WERI-Rb-1 (cell line): ENCODE results near the gene SENP5.
"Not testable (repeated sequence)": the region's sequence is repeated elsewhere in the genome, so short reads cannot be mapped to it uniquely, and the experiment has no call there.

ENCODE experiments used
- DNase-seq: peaks from one replicate; pipeline ENCODE4 v3.0.0-alpha.2; 2020
- H3K27ac ChIP-seq: fragments of 250-450 bp; sonication (Bioruptor Pico); 2 replicates; pipeline ENCODE4 v1.5.1; 2020; ENCODE audit warnings: mild to moderate bottlenecking, moderate library complexity
- H3K27me3 ChIP-seq: fragments of 250-450 bp; sonication (Bioruptor Pico); 2 replicates; pipeline ENCODE4 v1.5.1; 2021; ENCODE audit warnings: mild to moderate bottlenecking, low read depth, moderate library complexity; ENCODE audit not compliant: insufficient read depth, severe bottlenecking
- H3K36me3 ChIP-seq: fragments of 250-450 bp; sonication (Bioruptor Pico); 2 replicates; pipeline ENCODE4 v1.5.1; 2020; ENCODE audit warnings: mild to moderate bottlenecking, moderate library complexity
- H3K4me3 ChIP-seq: 2 replicates; pipeline ENCODE4 v1.5.1; 2011; ENCODE audit warnings: low read depth, mild to moderate bottlenecking, control low read depth, low read length
- H3K9me3 ChIP-seq: fragments of 250-450 bp; sonication (Bioruptor Pico); 2 replicates; pipeline ENCODE4 v1.5.1; 2021; ENCODE audit warnings: mild to moderate bottlenecking, moderate library complexity; ENCODE audit not compliant: severe bottlenecking
- TF ChIP-seq, protein P1 (sequence below): IDR thresholded peaks from 2 replicates; pipeline ENCODE4 v1.5.1; 2011; ENCODE audit warnings: low read depth, mild to moderate bottlenecking, control low read depth, inconsistent platforms, low read length

SENP5 gene

DNA sequence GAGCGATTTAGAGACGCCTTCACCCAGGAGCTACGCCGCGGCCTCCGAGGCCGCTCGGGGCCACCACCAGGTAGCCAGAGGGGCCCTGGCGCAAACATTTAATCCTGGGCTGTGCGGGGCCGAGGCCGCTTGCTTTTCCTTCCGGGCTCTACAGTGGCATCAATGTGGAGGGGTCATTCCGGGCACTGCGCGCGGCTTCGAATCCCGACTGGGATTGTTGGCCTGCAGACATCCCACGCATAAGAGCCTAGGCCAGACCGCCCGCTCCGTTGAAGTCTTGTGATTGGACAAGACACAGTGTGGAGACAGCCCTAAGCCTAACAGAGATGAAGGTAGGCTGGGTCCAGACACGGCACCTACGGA, 75.2 kb downstream of the SENP5 start:
- H3K27ac ChIP-seq: peak overlapping the region; percentile 93
- H3K9me3 ChIP-seq: no peaks in the 10 kb centered on the region
- DNase-seq: no peak
- H3K27me3 ChIP-seq: no peaks in the 10 kb centered on the region
- H3K4me3 ChIP-seq: peak overlapping the region; percentile 84
- TF ChIP-seq, protein P1, sequence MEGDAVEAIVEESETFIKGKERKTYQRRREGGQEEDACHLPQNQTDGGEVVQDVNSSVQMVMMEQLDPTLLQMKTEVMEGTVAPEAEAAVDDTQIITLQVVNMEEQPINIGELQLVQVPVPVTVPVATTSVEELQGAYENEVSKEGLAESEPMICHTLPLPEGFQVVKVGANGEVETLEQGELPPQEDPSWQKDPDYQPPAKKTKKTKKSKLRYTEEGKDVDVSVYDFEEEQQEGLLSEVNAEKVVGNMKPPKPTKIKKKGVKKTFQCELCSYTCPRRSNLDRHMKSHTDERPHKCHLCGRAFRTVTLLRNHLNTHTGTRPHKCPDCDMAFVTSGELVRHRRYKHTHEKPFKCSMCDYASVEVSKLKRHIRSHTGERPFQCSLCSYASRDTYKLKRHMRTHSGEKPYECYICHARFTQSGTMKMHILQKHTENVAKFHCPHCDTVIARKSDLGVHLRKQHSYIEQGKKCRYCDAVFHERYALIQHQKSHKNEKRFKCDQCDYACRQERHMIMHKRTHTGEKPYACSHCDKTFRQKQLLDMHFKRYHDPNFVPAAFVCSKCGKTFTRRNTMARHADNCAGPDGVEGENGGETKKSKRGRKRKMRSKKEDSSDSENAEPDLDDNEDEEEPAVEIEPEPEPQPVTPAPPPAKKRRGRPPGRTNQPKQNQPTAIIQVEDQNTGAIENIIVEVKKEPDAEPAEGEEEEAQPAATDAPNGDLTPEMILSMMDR: no peak
- peaks cover 9% of the 10 kb centered on the region; the same call in 1 of the 2 replicates for H3K36me3 ChIP-seq

DNA sequence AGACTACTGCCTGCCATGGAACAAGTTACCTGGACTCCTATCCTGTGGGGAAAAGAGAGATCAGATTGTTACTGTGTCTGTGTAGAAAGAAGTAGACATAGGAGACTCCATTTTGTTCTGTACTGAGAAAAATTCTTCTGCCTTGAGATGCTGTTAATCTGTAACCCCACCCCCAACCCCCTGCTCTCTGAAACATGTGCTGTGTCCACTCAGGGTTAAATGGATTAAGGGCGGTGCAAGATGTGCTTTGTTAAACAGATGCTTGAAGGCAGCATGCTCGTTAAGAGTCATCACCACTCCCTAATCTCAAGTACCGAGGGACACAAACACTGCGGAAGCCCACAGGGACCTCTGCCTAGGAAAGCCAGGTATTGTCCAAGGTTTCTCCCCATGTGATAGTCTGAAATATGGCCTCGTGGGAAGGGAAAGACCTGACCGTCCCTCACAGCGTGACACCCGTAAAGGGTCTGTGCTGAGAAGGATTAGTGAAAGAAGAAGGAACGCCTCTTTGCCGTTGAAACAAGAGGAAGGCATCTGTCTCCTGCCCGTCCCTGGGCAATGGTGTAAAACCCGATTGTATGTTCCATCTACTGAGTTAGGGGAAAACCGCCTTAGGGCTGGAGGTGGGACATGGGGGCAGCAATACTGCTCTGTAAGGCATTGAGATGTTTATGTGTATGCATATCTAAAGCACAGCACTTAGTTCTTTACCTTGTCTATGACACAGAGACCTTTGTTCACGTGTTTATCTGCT, 76.5 kb downstream of the SENP5 start:
- H3K4me3 ChIP-seq: peak overlapping the region; percentile 84; the same call in 1 of the 2 replicates
- peak; percentile 68 for DNase-seq
- H3K36me3 ChIP-seq, H3K27me3 ChIP-seq, H3K9me3 ChIP-seq: not testable (repeated sequence)
- H3K27ac ChIP-seq: peak overlapping the region; percentile 93

DNA sequence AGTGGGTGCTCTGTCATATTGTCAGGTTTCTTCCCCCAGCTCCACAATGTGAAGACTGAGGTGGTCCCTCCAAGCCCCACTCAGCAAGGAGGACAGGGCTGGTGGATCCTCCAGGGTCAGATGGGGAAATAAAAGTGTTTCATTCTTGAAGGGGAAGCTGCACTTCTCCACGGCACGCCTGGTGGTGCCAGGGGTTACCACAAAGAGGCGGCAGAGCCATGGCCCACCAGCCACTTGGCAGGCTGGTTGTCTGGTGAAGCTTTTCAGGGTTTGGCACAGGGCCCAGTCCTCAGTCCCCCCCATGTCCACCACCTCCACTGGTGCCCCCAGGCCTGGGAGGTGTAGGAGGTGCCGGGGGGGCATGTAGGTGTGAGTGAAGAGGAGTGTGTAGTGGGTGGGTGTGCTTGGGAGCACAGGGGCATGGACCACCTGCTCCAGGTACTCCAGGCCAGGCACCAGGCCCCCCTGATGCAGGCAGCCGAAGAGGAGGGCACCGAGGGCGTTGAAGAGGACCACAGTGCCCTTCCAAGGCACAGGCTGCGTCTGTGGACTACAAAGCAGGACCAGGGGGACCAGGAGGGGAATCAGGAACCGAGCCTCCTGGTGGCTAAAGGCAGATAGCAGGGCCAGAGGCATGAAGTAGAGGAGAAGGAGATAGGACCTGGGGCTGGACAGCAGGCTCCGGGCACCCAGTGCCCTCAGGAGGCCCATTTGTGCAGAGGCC, 79.6 kb downstream of the SENP5 start:
- Histone ChIP-seq H3K4me3 (no peak overlapping the region), H3K36me3 (no peaks in the 10 kb centered on the region), H3K27ac (no peak overlapping the region), H3K9me3 (no peaks in the 10 kb centered on the region), H3K27me3 (no peaks in the 10 kb centered on the region)
- TF ChIP-seq, protein P1: 0 out of 2 replicates have a peak, but pooled peaks have one; percentile 10
- DNase-seq: no peak

DNA sequence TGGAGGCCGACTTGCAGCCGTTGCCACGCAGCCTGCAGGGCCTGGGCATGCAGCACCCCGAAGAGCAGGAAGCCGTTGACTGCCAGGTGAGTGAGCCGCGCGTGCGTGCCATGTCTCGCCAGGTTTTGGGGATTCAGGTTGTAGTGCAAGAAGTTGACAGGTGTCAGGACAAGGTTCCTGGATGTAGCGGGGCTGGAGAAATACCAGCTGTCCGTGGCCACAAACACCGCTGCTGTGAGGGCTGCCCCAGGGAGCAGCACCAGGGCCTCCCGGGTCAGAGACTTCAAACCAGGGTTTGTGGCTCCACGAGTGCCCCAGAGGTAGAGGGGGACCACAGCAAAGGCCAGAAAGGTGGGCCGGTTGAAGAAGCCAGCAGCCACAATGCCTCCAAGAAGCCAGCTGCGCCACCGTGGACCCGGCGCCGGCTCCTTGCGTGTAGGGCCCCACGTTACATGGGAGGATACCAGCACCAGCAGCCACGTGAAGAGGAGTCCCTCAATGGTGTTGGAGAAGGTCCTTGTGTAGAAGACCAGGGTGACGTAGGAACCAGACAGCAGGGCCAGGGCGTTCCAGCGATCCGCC, 80.2 kb downstream of the SENP5 start:
- Histone ChIP-seq H3K36me3 (no peaks in the 10 kb centered on the region), H3K4me3 (no peak overlapping the region), H3K27me3 (no peaks in the 10 kb centered on the region), H3K27ac (peak overlapping the region; percentile 33; the same call in 1 of the 2 replicates), H3K9me3 (no peaks in the 10 kb centered on the region)
- DNase-seq: no peak
- TF ChIP-seq, protein P1: no peak

DNA sequence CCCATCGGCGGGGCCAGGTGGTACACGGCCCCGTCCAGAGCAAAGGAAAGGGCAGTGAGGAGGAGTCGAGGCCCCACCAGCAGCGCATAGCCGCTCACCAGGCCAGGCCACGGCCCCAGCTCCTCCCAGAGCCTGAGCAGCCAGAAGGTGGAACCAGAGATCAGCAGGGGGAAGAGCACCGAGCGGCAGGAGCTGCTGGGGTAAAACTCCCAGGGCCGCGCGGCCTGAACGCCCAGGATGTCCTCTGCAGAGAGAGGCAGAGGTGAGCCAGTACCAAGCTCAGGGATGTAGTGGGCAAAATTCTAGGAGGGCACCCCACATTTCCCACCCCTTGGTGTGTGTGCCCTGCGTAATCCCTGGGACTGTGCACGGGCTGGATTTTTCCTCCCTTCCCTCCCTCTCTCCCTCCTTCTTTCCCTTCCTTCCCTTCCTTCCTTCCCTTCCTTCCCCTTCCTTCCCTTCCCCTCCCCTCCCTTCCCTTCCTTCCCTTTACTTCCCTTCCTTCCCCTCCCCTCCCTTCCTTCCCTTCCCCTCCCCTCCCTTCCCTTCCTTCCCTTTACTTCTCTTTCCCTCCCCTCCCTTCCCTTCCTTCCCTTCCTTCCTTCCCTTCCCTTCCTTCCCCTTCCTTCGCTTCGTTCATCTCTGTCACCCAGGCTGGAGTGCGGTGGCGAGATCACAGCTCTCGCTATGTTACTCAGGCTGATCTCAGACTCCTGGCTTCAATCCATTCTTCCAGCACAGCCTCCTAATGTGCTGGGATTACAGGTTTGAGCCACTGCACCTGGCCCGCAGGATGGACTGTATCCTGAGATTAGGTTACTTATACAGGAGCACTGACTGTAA, 80.9 kb downstream of the SENP5 start:
- Histone ChIP-seq H3K36me3 (no peaks in the 10 kb centered on the region), H3K9me3 (no peaks in the 10 kb centered on the region), H3K27ac (peak overlapping the region; percentile 33; the same call in 1 of the 2 replicates), H3K27me3 (no peaks in the 10 kb centered on the region), H3K4me3 (no peak overlapping the region)
- TF ChIP-seq, protein P1: peak; percentile 28
- peak; percentile 56 for DNase-seq
